Suprapubic skin (tissue), 4 donors: ENCODE data around the gene MUC20. TPM values are rescaled to one million over a fixed set of nuclear protein-coding genes. Genes with fewer than 3 reads are reported as not detected.
A peak's percentile ranks its signal among the peaks of the same experiment; 100 is the strongest.
"Not testable (repeated sequence)": the region's sequence is repeated elsewhere in the genome, so short reads cannot be mapped to it uniquely, and the experiment has no call there.

Experiments
- DNase-seq, 2 donors: peaks; one replicate each; pipeline ENCODE4 v3.0.0-alpha.2; 2019; ENCODE audit warnings: low spot score in 2 of 2
- H3K27ac ChIP-seq: fragments of 200-600 bp; sonication (generic); one replicate; pipeline ENCODE4 v1.5.1; 2019
- H3K27me3 ChIP-seq: fragments of 200-600 bp; sonication (generic); one replicate; pipeline ENCODE4 v1.5.1; 2019
- H3K36me3 ChIP-seq: fragments of 200-600 bp; sonication (generic); one replicate; pipeline ENCODE4 v1.5.1; 2019
- H3K4me1 ChIP-seq: fragments of 200-600 bp; sonication (generic); one replicate; pipeline ENCODE4 v1.5.1; 2019
- H3K4me3 ChIP-seq: fragments of 200-600 bp; sonication (generic); one replicate; pipeline ENCODE4 v1.5.1; 2019; ENCODE audit warnings: mild to moderate bottlenecking
- H3K9me3 ChIP-seq: fragments of 200-600 bp; sonication (generic); one replicate; pipeline ENCODE4 v1.5.1; 2019
- EP300 ChIP-seq: sonication (generic); formaldehyde crosslinking; IDR thresholded peaks from one replicate; pipeline ENCODE4 v1.6.1; 2017; ENCODE audit warnings: antibody characterized with exemption
- POLR2A ChIP-seq, 2 donors: fragments of 450-650 bp; IDR thresholded peaks; one replicate each; pipeline ENCODE4 v1.6.1; 2017; ENCODE audit warnings: antibody characterized with exemption in 2 of 2, mild to moderate bottlenecking in 2 of 2, moderate library complexity in 2 of 2
- POLR2AphosphoS5 ChIP-seq, 3 donors: sonication (generic); formaldehyde crosslinking; IDR thresholded peaks; one replicate each; pipeline ENCODE4 v1.6.1; 2017; ENCODE audit warnings: antibody characterized with exemption in 3 of 3
- WGBS: methylation state at CpG from one replicate; pipeline ENCODE4 v1.1.5; 2018; 5-methylcytosine and 5-hydroxymethylcytosine counted together
- total RNA-seq, 4 donors: library from RNA; depleted of rRNA; stranded (reverse); fragments of >200 nt; gene quantifications; one replicate each; pipeline ENCODE4 v1.1.0, GENCODE V29; 2016
- TF ChIP-seq, protein P1 (sequence below), 2 donors: fragments of 200-600 bp in 1 of 2; fragments of 450-650 bp in 1 of 2; sonication (generic) in 1 of 2; IDR thresholded peaks; one replicate each; pipeline ENCODE4 v1.5.1; 2016 to 2019; ENCODE audit warnings: antibody characterized with exemption in 2 of 2, mild to moderate bottlenecking in 1 of 2, moderate library complexity in 1 of 2

Gene MUC20
- total RNA-seq, 4 donors from 2014 or later = 0.26 to 53.4 (median 2.8) TPM

DNA sequence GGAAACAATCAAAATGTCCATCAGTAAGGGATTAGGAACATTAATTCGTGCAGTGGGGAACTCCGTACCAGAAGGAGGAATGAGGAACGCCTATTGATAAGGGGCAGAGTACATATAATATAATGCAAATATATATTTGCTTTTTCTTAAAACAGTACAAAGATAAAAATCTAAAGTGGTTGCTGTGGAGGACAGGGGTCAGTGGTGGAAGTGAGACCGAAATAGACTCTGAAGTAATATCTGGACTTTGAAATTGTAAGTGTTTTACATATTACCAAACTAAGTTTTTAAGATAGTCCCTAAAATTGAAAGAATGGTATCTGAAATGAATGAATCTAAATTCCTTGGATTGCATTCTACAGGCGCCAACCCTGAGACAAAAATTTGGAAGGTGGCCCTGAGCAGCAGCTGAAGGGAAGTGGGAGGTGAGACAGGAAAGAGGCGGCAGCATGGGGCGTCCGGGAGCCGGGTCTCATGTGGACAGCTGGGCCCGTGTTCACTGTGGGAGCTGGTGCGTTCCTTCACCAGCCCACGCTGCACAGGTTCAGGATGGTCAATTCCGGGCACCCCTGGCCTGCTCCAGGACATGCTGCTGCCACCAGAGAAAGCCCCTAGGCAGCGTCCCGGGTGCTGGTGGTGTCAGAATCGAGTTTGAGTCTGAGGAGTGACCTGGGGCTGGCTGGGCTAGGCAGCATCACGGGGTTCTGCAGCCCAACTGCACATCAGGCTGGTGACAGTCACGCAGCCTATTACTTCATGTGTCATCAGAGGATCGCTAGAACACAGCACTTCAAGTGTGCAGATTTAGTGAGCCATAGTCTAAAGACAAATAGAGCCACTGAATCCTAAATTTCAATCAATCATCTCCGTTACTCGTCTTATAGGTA lies 31.4 kb upstream of the MUC20 start:
- WGBS = 87% methylated on average over 21 of the region's 21 CpGs
- H3K27ac ChIP-seq = not testable (repeated sequence)

DNA sequence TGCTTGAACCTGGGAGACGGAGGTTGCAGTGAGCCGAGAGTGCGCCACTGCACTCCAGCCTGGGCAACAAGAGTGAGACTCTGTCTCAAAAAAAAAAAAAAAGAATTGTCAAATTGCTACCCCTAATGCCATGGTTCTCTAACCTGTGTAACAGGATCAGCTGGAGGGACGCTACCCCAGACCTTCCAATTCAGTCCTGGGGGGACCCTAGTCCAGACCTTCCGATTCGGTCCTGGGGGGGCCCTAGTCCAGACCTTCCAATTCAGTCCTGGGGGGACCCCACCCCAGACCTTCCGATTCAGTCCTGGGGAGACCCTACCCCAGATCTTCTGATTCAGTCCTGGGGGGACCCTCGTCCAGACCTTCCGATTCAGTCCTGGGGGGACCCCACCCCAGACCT lies 29.8 kb upstream of the MUC20 start:
- Histone ChIP-seq H3K4me1 (no peaks in the 10 kb centered on the region), H3K27ac (no peak overlapping the region), H3K36me3 (peaks cover 50% of the 10 kb centered on the region), H3K9me3 (no peaks in the 10 kb centered on the region), H3K27me3 (no peaks in the 10 kb centered on the region), H3K4me3 (no peak overlapping the region)
- DNase-seq = peak in 1 of 2 donors; percentile 61
- TF ChIP-seq EP300 = no peak
- TF ChIP-seq, protein P1, sequence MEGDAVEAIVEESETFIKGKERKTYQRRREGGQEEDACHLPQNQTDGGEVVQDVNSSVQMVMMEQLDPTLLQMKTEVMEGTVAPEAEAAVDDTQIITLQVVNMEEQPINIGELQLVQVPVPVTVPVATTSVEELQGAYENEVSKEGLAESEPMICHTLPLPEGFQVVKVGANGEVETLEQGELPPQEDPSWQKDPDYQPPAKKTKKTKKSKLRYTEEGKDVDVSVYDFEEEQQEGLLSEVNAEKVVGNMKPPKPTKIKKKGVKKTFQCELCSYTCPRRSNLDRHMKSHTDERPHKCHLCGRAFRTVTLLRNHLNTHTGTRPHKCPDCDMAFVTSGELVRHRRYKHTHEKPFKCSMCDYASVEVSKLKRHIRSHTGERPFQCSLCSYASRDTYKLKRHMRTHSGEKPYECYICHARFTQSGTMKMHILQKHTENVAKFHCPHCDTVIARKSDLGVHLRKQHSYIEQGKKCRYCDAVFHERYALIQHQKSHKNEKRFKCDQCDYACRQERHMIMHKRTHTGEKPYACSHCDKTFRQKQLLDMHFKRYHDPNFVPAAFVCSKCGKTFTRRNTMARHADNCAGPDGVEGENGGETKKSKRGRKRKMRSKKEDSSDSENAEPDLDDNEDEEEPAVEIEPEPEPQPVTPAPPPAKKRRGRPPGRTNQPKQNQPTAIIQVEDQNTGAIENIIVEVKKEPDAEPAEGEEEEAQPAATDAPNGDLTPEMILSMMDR (IDR thresholded peaks at IDR 0.05) = no peak
- TF ChIP-seq POLR2A (IDR thresholded peaks at IDR 0.05) = no peak
- TF ChIP-seq POLR2AphosphoS5 (IDR thresholded peaks at IDR 0.05) = no peak
- WGBS = 77% methylated on average over 9 of the region's 9 CpGs

More for the DNA sequence above, 31.4 kb upstream of the MUC20 start:
- H3K36me3 ChIP-seq = peaks cover 58% of the 10 kb centered on the region
- not testable (repeated sequence) for H3K4me3 ChIP-seq, H3K9me3 ChIP-seq, H3K4me1 ChIP-seq, H3K27me3 ChIP-seq
- peak in 1 of 2 donors; percentile 76 for DNase-seq

DNA sequence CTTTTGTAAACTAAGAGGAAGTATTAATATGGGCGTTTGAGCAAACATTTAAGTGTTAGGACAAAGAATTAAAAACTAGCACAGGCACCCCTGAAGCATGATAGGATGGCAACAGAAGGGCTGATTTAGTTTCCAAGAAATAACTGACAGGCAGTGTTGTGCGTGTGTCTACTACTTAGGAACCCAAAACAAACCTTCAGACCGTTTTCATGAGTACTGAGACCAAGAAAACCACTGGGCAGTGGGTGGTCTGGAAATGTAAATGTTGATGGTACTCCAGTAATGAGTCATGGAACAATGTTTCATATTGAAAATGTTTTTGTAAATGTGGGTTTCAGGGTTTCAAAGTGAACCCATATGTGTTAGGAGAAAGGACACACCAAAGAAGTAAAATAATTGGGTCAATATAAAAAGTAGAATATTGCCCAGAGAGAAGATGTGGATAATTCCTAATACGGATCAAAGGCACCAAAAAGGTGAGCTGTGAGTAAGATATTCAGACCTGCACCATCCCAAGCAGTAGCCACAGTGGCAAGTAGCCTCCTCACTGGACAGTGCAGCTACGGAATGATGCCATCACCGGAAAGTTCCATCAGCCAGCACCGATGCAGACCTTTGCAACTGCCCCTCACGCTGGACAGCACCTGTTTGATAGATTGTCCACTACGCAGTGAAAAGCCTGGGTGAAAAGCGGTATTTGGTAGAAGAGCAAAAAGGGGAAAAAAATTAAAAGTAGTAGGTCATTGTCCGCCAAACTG lies 29.0 kb upstream of the MUC20 start:
- H3K36me3 ChIP-seq = peaks cover 50% of the 10 kb centered on the region

DNA sequence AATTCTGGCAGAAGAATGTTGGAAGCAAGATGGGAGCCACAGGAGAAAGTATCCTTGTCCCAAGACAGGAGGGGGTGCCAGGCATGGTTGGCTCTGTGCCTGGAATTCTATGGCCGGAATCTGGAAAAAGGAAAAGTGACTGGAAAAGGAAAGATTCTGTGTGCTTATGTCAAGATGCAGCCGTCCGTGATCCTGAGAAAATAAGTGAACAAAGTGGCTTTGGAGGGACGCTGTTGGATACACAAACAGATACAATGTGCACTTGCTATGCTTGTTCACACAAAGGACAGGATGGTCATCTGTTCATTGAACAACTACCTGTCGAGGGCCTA lies 28.5 kb upstream of the MUC20 start:
- DNase-seq = peak in 1 of 2 donors; percentile 65
- no peaks in the 10 kb centered on the region for H3K9me3 ChIP-seq
- TF ChIP-seq EP300 = no peak
- TF ChIP-seq POLR2A (IDR thresholded peaks at IDR 0.05) = no peak
- TF ChIP-seq, protein P1 (IDR thresholded peaks at IDR 0.05) = no peak
- no peak for TF ChIP-seq POLR2AphosphoS5 (IDR thresholded peaks at IDR 0.05)
- peaks cover 53% of the 10 kb centered on the region for H3K36me3 ChIP-seq
- no peaks in the 10 kb centered on the region for H3K4me1 ChIP-seq
- H3K4me3 ChIP-seq = no peak overlapping the region
- no peak overlapping the region for H3K27ac ChIP-seq
- H3K27me3 ChIP-seq = no peaks in the 10 kb centered on the region
- WGBS = 83% methylated on average over 5 of the region's 5 CpGs

More for the DNA sequence above, 29.0 kb upstream of the MUC20 start:
- H3K4me3 ChIP-seq, H3K9me3 ChIP-seq, H3K4me1 ChIP-seq, H3K27ac ChIP-seq, H3K27me3 ChIP-seq: not testable (repeated sequence)
- WGBS = 88% methylated on average over 10 of the region's 11 CpGs
- peak in 1 of 2 donors; percentile 64 for DNase-seq

DNA sequence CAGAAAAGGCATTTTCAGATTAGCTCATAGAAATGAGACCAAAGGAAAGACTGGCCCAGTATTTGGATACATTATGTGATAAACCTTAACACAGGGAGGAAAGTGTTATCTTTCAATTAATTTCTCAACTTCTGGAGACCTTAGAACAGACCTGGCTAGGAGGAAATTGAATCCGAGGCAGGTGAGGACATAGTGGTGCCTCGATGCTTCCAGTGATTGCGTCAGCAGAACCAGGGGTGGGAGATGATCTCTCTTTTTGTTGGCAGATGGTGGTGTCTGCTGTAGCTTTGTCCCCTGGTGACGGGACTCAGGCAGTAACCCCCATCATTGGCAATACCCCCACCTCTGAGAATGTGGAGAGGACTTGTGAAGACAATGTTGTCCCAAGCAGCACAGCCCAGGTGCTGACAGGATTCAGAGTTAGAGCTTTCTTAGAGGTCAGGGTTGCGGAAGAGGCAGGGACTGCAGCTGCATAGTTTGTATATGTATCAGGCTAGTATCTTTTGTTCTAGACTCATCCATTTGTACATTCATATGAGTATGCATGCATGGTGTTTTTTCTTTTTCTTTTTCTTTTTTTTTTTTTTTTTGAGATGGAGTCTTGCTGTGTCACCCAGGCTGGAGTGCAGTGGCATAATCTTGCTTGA lies 27.9 kb upstream of the MUC20 start:
- Histone ChIP-seq H3K36me3 (peaks cover 57% of the 10 kb centered on the region), H3K27ac (no peak overlapping the region), H3K27me3 (no peaks in the 10 kb centered on the region), H3K4me1 (peaks cover 5% of the 10 kb centered on the region), H3K9me3 (no peaks in the 10 kb centered on the region), H3K4me3 (no peak overlapping the region)
- DNase-seq = peak in 1 of 2 donors; percentile 44
- TF ChIP-seq, protein P1 (IDR thresholded peaks at IDR 0.05) = no peak
- no peak for TF ChIP-seq POLR2A (IDR thresholded peaks at IDR 0.05)
- TF ChIP-seq POLR2AphosphoS5 (IDR thresholded peaks at IDR 0.05) = no peak
- 94% methylated on average over 5 of the region's 5 CpGs for WGBS
